GM12872 (cell line): Measurements from ENCODE around the gene PPM1J.
A peak's percentile ranks its signal among the peaks of the same experiment; 100 is the strongest.

Source experiments
- TF ChIP-seq, protein P1 (sequence below): IDR thresholded peaks from 3 replicates; pipeline ENCODE4 v1.5.1; 2011; ENCODE audit warnings: low read depth, mild to moderate bottlenecking, low read length, moderate library complexity; ENCODE audit not compliant: insufficient read depth

PPM1J gene

DNA sequence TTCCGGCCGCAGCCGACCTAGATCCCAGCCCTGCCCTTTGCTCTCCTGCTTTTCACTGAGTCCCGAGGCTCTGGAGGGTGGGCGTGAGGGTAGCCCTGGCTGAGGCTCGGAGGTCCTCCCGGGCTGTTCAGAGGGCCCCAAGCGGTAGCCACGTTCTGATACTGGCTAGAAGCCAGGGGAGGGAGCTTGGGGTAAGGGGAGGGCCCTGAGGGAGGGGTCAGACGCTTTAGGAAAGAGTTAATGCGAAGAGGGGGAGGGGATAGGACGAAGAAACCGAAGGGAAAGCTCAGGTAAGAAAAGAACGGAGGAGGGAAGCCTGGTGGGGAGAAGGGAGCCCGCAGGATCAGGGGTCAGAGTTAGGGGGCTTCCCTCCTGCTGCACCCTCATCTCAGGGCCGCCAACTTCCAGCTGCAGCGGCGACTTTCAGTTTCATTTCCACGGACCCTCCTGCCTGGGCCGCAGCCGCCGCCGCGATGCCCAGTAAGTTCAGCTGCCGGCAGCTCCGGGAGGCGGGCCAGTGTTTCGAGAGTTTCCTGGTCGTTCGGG, 40.6 kb downstream of the PPM1J start, which contains the start of gene MOV10:
Gene MOV10, plus strand, starts transcription at position 220 of the 546 bp plus-strand sequence. Its CDS starts 254 bp downstream, at position 474.
- TF ChIP-seq, protein P1, sequence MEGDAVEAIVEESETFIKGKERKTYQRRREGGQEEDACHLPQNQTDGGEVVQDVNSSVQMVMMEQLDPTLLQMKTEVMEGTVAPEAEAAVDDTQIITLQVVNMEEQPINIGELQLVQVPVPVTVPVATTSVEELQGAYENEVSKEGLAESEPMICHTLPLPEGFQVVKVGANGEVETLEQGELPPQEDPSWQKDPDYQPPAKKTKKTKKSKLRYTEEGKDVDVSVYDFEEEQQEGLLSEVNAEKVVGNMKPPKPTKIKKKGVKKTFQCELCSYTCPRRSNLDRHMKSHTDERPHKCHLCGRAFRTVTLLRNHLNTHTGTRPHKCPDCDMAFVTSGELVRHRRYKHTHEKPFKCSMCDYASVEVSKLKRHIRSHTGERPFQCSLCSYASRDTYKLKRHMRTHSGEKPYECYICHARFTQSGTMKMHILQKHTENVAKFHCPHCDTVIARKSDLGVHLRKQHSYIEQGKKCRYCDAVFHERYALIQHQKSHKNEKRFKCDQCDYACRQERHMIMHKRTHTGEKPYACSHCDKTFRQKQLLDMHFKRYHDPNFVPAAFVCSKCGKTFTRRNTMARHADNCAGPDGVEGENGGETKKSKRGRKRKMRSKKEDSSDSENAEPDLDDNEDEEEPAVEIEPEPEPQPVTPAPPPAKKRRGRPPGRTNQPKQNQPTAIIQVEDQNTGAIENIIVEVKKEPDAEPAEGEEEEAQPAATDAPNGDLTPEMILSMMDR, result no peak

DNA sequence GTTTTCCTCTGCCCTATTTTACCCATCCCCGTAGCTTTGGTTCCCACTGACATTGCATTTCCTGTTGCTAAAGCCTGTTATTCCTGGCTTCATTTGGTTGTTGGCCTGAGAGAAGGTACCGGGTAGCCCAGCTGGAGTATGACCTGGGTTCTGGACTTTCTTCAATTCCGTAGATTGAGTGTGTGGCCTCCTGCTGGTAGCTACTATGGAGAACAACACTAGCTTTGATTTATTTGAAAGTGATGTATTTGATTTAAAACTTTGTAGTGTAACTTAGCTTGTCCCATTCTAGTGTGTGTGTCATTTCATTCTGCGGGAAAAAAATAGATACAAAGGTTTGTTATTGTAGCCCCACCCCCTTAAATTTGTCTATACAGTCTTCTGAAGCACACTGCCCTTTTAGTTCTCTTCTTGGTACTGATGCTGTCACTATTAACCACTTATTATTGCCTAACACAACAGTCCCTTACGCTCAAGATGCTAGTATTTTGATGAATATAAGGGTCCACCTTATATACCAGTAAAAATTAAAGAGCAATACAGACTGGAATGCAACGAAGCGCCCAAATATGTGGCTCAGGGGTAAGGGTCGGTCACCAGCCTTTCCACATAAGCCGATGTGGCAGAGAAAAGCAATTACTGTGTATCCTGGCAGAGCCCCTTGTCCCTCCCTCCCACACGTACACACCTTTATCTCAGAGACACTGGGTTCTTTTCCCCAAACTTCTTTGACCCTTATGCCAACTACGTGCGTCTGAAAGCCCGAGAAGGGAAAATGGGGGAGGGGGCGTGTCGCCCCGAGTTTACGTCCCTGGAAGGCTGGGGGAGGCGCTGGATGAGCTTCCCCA, 41.3 kb downstream of the PPM1J start:
- TF ChIP-seq, protein P1, result peak; percentile 53; the same call in 2 of the 3 replicates

DNA sequence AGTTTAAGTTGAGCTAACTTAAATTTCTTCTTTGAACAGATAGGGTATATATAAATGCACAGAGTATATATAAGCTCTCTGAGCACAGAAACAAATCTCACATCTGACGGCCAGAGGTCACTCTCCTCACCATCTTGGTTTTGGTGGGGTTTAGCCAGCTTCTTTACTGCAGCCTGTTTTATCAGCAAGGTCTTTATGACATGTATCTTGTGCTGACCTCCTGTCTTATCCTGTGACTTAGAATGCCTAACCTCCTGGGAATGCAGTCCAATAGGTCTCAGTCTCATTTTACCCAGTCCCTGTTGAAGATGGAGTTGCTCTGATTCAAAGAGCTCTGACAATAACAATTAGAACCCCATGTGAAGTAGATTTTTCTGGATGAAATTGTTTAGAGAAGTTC, 42.3 kb downstream of the PPM1J start:
- TF ChIP-seq, protein P1, result no peak

DNA sequence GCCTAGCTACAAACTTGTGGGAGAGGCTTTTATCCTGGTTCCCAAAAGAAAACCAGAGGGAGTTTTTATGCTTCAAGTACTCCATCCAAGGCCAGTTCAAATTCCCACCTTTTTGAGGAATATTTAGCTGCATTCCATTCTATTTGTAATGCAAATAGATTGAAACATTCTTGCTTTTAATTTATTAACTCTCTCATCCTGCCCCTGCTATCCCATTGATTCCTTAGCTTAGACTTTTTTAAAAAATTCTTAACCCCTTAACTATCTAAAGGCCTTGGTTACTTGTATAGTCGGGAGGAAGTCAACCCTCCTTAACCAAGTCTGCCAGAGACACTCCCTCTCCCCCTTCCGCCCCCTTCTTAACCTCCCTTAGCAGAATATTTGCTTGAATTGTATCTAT, 43.1 kb downstream of the PPM1J start:
- TF ChIP-seq, protein P1, result no peak

DNA sequence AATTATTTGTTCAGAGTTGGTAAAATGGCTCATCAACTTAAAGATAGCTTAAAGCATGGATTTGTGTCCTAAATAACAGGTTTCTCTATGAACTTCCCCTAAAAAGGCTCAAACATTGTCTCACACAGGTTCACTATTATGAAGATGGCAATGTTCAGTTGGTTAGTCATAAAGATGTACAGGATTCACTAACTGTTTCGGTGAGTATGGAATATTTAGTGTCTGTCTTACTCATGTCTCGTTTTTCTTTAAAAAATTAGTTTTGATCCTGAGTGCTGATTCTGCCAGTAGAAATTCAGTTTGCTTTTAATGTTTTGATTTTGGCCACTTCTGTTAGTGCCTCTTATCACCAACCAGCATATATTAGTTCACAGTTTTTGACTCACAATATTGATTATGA, 48.2 kb downstream of the PPM1J start:
- TF ChIP-seq, protein P1, result no peak

DNA sequence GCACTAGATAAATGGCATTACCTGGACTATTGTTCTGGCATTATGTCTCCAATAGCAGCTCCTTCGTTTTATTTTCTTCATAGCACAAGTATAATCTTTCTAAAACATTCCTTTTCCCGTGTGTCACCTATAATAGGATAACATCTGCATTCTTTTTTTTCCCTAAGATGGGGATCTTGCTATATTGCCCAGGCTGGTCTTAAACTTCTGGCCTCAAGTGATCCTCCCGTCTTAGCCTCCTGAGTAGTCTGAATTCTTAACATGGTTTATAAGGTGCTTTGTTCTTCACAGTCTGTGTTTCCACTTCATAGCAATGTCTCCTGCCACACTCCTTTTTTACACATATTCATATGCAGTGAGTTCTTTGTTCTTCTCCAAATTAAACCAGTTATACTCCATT, 49.3 kb downstream of the PPM1J start:
- TF ChIP-seq, protein P1, result no peak
